Lung (tissue), 12 donors: Measurements from ENCODE around the gene HNRNPAB. TPM values are rescaled to one million over a fixed set of nuclear protein-coding genes. Genes with fewer than 3 reads are reported as not detected.
A peak's percentile ranks its signal among the peaks of the same experiment; 100 is the strongest.

Experiments used
- ATAC-seq: fragments of 200-7000 bp; cut with Tn5 transposase; one replicate; pipeline ENCODE4 v1.9.1; 2020; ENCODE audit warnings: moderate number of reproducible peaks; ENCODE audit not compliant: insufficient read depth, low FRiP score
- DNase-seq, 3 donors: peaks; one replicate each; pipeline ENCODE4 v3.0.0-alpha.2; 2013 to 2017
- H3K27ac ChIP-seq, 2 donors: one replicate each; pipeline ENCODE4 v1.5.1; 2013; ENCODE audit warnings: mild to moderate bottlenecking in 2 of 2, moderate library complexity in 2 of 2, control low read depth in 1 of 2, inconsistent platforms in 1 of 2, low read depth in 1 of 2, low read length in 1 of 2
- H3K27me3 ChIP-seq, 3 donors: one replicate each; pipeline ENCODE4 v1.5.1; 2013; ENCODE audit warnings: low read length in 2 of 3; ENCODE audit not compliant: control insufficient read depth in 3 of 3, insufficient read depth in 3 of 3
- H3K36me3 ChIP-seq, 4 donors: one replicate each; pipeline ENCODE4 v1.5.1; 2013; ENCODE audit warnings: low read length in 4 of 4, mild to moderate bottlenecking in 1 of 4, moderate library complexity in 1 of 4; ENCODE audit not compliant: control insufficient read depth in 4 of 4, insufficient read depth in 4 of 4
- H3K4me1 ChIP-seq, 5 donors: one replicate each; pipeline ENCODE4 v1.5.1; 2013; ENCODE audit warnings: low read length in 5 of 5, mild to moderate bottlenecking in 2 of 5, moderate library complexity in 1 of 5; ENCODE audit not compliant: control insufficient read depth in 5 of 5, insufficient read depth in 5 of 5
- H3K4me3 ChIP-seq: one replicate; pipeline ENCODE4 v1.5.1; 2013; ENCODE audit warnings: mild to moderate bottlenecking, control low read depth, moderate library complexity
- H3K9ac ChIP-seq, 2 donors: one replicate each; pipeline ENCODE4 v1.5.1; 2013; ENCODE audit warnings: low read length in 2 of 2, control low read depth in 1 of 2; ENCODE audit not compliant: insufficient read depth in 1 of 2
- H3K9me3 ChIP-seq, 4 donors: one replicate each; pipeline ENCODE4 v1.5.1; 2013; ENCODE audit warnings: low read length in 3 of 4, mild to moderate bottlenecking in 1 of 4, moderate library complexity in 1 of 4; ENCODE audit not compliant: control insufficient read depth in 4 of 4, insufficient read depth in 3 of 4
- WGBS, 2 donors: extraction: QIAGEN DNeasy Blood & Tissue Kit; methylation state at CpG; one replicate each; pipeline ENCODE4 v1.1.7; 2013; 5-methylcytosine and 5-hydroxymethylcytosine counted together
- polyA plus RNA-seq, 2 donors: library from polyadenylated mRNA; stranded (reverse); fragments of 200-250 nt; gene quantifications; one replicate each; pipeline ENCODE4 v1.2.1, GENCODE V29; 2013
- total RNA-seq, 2 donors: library from RNA; depleted of rRNA in 1 of 2; stranded (reverse); fragments of >200 nt in 1 of 2; gene quantifications; one replicate each; pipeline ENCODE4 v1.2.1, GENCODE V29; 2014 to 2021
- TF ChIP-seq, protein P1 (sequence below): IDR thresholded peaks from 2 replicates; pipeline ENCODE4 v1.5.1; 2012; ENCODE audit warnings: mild to moderate bottlenecking; ENCODE audit errors: control extremely low read depth, extremely low read depth
- donor health status: control.
- donor health status: control.
- donor health status: Bipolar disorder and iron deficiency.
- donor health status: healthy.
- donor health status: DM: yes; HTN: yes; CAD: no.

The HNRNPAB gene
- total and polyA plus RNA-seq, 4 donors = 35.9 to 168 (median 131) TPM

DNA sequence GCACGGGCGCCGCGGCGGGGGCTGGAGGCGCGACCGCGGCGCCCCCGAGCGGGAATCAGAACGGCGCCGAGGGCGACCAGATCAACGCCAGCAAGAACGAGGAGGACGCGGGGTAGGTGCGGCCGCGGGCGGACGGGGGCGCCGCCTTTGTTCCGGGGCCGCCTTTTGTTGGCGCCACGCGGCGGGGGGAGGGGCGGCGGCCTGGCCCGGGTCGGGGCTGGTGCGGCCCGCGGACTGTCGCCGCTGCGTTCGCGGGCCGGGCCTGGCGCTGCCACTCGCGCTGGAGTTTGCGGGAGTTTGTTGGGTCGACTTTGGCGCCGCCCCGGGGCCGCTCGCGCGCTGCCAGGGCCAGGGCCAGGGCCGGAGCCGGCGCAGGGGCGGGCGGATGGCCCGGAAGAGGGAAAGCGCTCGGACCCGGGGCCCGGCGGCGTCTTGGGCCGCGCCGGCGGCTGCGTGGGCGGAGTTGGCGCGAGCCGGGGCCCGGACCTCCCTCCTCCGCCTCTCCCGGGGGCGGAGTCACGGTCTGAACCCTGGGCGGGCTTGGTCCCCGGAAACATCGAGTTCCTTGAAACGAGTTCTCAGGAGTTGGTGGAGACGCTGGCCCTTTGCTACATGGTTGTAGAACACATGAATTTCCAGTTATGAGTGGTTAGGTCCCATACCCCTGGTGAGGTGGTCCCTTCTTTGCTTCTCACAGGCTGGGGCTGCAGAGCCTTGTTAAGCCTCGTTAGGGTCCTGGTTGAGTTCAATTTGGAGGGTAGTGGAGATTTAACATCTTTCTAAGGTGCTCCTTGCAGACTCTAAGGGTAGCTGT lies 809 bp downstream of the HNRNPAB start:
- Histone ChIP-seq H3K9ac (peak overlapping the region in 1 of 2 donors; percentile 82), H3K27me3 (no peaks in the 10 kb centered on the region), H3K9me3 (no peaks in the 10 kb centered on the region), H3K27ac (peak overlapping the region; percentile 92 to 95), H3K4me1 (peaks cover 8 to 20% (median 13%) of the 10 kb centered on the region in 5 donors), H3K36me3 (peaks cover 10 to 34% (median 30%) of the 10 kb centered on the region in 4 donors), H3K4me3 (peak overlapping the region; percentile 82)
- TF ChIP-seq, protein P1, sequence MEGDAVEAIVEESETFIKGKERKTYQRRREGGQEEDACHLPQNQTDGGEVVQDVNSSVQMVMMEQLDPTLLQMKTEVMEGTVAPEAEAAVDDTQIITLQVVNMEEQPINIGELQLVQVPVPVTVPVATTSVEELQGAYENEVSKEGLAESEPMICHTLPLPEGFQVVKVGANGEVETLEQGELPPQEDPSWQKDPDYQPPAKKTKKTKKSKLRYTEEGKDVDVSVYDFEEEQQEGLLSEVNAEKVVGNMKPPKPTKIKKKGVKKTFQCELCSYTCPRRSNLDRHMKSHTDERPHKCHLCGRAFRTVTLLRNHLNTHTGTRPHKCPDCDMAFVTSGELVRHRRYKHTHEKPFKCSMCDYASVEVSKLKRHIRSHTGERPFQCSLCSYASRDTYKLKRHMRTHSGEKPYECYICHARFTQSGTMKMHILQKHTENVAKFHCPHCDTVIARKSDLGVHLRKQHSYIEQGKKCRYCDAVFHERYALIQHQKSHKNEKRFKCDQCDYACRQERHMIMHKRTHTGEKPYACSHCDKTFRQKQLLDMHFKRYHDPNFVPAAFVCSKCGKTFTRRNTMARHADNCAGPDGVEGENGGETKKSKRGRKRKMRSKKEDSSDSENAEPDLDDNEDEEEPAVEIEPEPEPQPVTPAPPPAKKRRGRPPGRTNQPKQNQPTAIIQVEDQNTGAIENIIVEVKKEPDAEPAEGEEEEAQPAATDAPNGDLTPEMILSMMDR = no peak
- 0 to 1% methylated on average over 64 to 90 of the region's 90 CpGs for whole genome bisulfite sequencing, 2 donors
- peak; percentile 78 to 85 (median 82) for DNase-seq
- ATAC-seq = peak; percentile 61

DNA sequence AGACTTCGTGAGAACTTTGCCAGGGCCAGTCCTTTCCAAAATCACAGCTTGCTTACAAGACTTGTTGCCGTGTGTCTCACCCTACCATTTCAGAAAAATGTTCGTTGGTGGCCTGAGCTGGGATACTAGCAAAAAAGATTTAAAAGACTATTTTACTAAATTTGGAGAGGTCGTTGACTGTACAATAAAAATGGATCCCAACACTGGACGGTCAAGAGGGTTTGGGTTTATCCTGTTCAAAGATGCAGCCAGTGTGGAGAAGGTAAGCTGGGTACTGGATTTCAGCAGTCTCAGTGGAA lies 1.4 kb downstream of the HNRNPAB start:
- H3K27ac ChIP-seq = peak overlapping the region; percentile 59 to 95
- 6 to 7% methylated on average over 5 of the region's 5 CpGs for WGBS, 2 donors
- H3K36me3 ChIP-seq = peaks cover 15 to 40% (median 35%) of the 10 kb centered on the region in 4 donors
- H3K27me3 ChIP-seq = no peaks in the 10 kb centered on the region
- H3K9me3 ChIP-seq = no peaks in the 10 kb centered on the region
- peak overlapping the region in 1 of 2 donors; percentile 82 for H3K9ac ChIP-seq
- DNase-seq = no peak
- ATAC-seq = no peak
- peak overlapping the region; percentile 82 for H3K4me3 ChIP-seq
- TF ChIP-seq, protein P1 = no peak
- H3K4me1 ChIP-seq = peaks cover 8 to 20% (median 13%) of the 10 kb centered on the region in 5 donors

- Histone ChIP-seq H3K27me3 (no peaks in the 10 kb centered on the region), H3K27ac (no peak overlapping the region), H3K4me1 (peaks cover 8 to 20% (median 13%) of the 10 kb centered on the region in 5 donors), H3K4me3 (peak overlapping the region; percentile 82), H3K36me3 (peaks cover 16 to 47% (median 41%) of the 10 kb centered on the region in 4 donors), H3K9me3 (no peaks in the 10 kb centered on the region), H3K9ac (peak overlapping the region in 1 of 2 donors; percentile 82)
- TF ChIP-seq, protein P1 = no peak
- WGBS, 2 donors = 59 to 67% methylated on average over 12 of the region's 12 CpGs
- ATAC-seq = no peak
- no peak for DNase-seq
These were observed 2.1 kb downstream of the HNRNPAB start for GRCh38 chr5:178206166-178207101.
